Measurements from ENCODE around the gene GPER1.
"Not testable (repeated sequence)": the region's sequence is repeated elsewhere in the genome, so short reads cannot be mapped to it uniquely, and the experiment has no call there.

The GPER1 gene

DNA sequence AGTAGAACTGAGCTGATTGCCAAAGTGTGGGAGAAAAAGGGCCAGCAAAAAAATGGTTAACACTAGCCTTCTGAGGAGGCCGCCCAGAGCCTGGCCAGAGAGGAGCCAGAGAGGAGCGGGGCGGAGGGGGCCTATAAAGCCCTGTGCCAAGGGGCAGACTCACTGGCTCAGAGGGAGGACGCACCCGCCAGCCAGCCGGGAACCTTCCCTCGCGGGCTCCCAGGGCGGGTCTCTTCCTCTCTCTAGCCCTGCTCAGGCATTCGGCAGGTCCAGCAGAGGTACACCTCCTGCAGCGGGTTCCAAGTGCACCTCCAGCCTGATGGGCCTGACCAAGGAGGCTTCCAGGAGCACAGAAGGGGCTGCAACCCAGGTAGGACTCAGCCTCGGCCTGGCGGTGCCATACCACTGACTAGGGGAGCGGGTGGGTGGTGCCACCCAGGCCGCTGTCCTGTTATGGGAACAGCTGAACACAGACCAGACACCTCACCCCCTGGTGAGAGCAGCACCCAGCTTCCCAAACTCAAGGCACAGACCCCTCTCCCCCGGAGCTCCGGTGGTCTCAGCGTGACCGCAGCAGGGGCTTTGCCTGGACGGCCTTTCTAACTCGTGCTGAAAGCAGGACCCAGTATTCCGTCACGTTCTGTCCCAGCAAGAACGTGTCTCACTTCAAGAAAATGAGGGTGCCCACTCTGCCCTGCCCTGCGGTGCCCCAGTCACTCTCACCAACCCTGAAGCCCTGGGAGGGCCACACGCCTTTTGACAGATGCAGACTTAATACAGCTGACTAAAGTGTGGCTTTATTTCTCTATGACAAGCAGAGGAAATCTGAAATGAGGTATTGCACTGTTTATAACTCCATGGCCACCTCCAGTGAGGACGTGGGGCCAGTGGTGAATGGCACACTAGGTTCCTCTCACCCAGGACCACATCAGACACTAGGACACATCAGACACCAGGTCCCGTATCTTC lies at the start of gene GPER1:
Gene GPER1, plus strand, starts transcription at position 162 of the 969 bp plus-strand sequence. CDS start 3,616 bp downstream, outside the sequence.
- in situ Hi-C loops (cut with MboI; ENCODE audit: low sequenced_read_pairs, unreplicated experiment): loop anchor here (10.0 kb wide), 1 partner anchor 93 kb away; no protein-coding TSS in a partner anchor
- DNase-seq (ENCODE audit: low spot score): no peak
- TF ChIP-seq, protein P1, sequence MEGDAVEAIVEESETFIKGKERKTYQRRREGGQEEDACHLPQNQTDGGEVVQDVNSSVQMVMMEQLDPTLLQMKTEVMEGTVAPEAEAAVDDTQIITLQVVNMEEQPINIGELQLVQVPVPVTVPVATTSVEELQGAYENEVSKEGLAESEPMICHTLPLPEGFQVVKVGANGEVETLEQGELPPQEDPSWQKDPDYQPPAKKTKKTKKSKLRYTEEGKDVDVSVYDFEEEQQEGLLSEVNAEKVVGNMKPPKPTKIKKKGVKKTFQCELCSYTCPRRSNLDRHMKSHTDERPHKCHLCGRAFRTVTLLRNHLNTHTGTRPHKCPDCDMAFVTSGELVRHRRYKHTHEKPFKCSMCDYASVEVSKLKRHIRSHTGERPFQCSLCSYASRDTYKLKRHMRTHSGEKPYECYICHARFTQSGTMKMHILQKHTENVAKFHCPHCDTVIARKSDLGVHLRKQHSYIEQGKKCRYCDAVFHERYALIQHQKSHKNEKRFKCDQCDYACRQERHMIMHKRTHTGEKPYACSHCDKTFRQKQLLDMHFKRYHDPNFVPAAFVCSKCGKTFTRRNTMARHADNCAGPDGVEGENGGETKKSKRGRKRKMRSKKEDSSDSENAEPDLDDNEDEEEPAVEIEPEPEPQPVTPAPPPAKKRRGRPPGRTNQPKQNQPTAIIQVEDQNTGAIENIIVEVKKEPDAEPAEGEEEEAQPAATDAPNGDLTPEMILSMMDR (IDR thresholded peaks at IDR 0.05; ENCODE audit: borderline replicate concordance, control extremely low read depth, extremely low read depth, insufficient read depth, missing control alignments): no peak

DNA sequence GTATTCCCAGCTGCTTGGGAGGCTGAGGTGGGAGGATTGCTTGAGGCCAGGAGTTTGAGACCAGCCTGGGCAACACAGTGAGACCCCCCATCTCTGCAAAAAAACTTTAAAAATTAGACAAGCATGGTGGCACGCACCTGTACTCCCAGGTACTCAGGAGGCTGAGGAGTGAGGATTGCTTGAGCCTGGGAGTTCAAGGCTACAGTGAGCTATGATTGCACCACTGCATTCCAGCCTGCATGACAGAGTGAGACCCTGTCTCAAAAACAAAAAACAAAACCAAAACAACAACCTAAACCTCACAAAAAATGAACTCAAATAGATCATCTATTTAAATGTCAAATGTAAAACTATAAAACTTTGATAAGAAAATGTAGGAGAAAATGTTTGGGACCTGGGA lies 47.7 kb upstream of the GPER1 start:
- in situ Hi-C loops (cut with MboI; ENCODE audit: low sequenced_read_pairs, unreplicated experiment); DNase-seq (ENCODE audit: low spot score): not testable (repeated sequence)

DNA sequence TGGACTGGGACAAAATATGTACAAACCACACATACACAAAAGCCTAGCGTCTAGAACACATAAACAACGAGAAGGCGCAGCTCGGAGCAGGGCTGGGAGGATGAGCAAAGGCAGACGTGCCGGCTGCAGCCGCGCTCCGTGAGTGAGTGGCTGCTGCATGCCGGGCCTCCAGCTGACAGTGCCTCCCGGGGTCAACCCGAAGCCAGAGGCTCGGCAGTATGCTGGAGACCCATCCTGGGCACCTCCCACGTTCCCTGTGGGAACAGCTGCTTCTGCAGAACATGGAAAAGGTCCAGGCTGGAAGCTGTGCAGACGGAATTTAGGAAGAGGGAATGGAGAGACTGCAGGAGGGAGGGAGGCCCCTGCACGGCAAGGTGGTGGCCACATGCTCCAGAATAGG lies 47.1 kb upstream of the GPER1 start:
- no peak for DNase-seq (ENCODE audit: low spot score)
- in situ Hi-C loops (cut with MboI; ENCODE audit: low sequenced_read_pairs, unreplicated experiment): no loop called here
- TF ChIP-seq, protein P1 (IDR thresholded peaks at IDR 0.05; ENCODE audit: borderline replicate concordance, control extremely low read depth, extremely low read depth, insufficient read depth, missing control alignments): no peak

DNA sequence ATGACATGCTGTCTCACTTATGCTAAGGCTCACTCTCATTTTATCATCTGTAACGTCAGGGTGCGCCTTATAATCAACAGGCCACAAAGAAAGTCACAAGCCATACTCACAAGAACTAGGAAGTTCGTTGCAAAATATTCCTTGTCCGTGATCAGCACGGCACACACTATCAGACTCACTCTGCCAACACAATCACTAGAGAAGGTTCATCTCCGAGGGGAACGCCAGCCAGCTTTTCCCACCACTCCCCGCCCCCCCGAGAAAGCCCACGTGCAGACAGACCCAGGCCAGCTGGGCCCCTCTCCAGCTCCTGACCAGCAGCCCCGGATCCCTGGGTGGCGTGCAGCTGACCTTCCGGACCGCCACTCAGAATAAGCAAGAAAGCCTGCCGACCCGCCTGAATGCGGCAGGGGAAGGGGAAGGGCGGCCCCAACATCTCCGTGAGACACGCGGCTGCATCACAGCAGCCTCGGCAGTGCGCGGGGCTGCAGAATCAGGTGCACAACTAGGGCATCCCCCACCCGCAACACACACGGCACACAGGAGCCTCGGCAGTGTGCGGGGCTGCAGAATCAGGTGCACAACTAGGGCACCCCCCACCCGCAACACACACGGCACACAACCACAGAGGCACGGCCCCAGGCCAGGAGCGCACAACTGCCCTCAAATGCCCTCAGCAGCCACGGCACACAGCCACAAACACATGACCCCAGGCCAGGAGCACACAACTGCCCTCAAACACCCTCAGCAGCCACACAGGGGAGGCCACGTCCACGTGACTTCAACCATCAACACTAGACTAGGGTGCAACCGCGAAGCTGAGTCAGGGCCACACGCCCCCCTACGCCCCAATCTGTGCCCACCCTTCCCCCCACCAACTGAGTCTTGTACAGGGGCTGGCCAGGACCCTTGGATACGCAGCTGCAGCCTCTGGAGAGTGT lies 46.1 kb upstream of the GPER1 start:
- DNase-seq (ENCODE audit: low spot score): no peak
- TF ChIP-seq, protein P1 (IDR thresholded peaks at IDR 0.05; ENCODE audit: borderline replicate concordance, control extremely low read depth, extremely low read depth, insufficient read depth, missing control alignments): no peak
- in situ Hi-C loops (cut with MboI; ENCODE audit: low sequenced_read_pairs, unreplicated experiment): no loop called here

DNA sequence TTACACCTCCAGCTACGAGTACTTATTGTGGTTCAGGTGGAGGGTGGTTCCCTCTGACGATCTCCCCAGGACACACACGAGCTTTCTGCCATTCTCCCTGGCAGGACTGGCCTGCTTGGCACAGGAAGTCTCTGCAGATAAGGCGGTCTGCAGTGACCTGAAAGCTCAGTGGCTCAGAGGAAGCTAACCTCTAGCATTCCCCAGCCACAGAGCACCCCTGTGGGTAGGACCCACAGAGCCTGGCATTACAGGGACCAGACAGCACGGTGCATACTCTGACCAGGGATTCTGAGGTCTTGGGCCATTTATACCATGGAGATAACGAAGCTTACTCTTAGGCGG lies 45.5 kb upstream of the GPER1 start:
- in situ Hi-C loops (cut with MboI; ENCODE audit: low sequenced_read_pairs, unreplicated experiment): no loop called here
- TF ChIP-seq, protein P1 (IDR thresholded peaks at IDR 0.05; ENCODE audit: borderline replicate concordance, control extremely low read depth, extremely low read depth, insufficient read depth, missing control alignments): no peak
- no peak for DNase-seq (ENCODE audit: low spot score)

DNA sequence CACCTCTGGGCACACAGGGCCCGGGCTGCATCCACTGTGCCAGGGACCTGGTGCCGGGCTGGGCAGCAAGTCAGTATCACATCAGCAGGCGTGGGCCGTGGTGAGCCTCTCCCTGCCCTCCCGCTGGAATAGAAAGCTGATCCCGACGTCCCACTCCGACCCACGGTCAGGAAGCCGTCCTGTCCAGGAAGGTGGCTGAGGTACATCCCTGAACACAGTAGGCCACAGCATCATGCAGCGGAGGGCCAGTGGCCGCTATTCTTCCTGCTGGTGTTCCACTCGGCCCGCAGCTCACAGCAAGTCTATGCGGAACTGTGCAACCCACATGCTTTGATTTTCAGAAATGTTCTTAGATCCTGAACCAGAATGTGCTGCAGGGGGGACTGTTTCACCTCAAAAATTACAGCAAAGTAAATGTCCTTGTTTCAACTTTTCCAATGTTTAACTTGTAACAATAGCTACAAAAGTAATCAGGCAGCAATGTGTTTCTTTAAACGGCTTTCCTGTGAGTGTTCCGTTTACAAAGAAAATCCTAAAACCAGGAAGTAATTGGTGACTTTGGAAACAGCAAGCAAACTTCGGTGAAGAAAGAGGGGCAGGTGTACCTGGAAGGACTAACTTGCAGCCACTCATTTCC lies 44.2 kb upstream of the GPER1 start:
- in situ Hi-C loops (cut with MboI; ENCODE audit: low sequenced_read_pairs, unreplicated experiment): no loop called here
- no peak for DNase-seq (ENCODE audit: low spot score)
- TF ChIP-seq, protein P1 (IDR thresholded peaks at IDR 0.05; ENCODE audit: borderline replicate concordance, control extremely low read depth, extremely low read depth, insufficient read depth, missing control alignments): no peak

Measured in GM13976 (cell line).